Measurements from ENCODE around the gene DENND4C.

GRCh38 chr9:19180991-19181390 lies 49.5 kb upstream of the DENND4C start:
- TF ChIP-seq CTCF (conservative IDR thresholded peaks at IDR 0.05 in 1 of 2, IDR thresholded peaks at IDR 0.05 in 1 of 2; ENCODE audit: low read depth in 1 of 2, low read length in 2 of 2) (no peak), EZH2 (IDR thresholded peaks at IDR 0.05; ENCODE audit: low read length, missing control alignments) (no peak)

All from fibroblast of lung (primary cell).